Natural killer cell (primary cell): ENCODE data around the gene OSGIN1. TPM values are rescaled to one million over a fixed set of nuclear protein-coding genes. Genes with fewer than 3 reads are reported as not detected.

Source experiments
- ATAC-seq, 3 donors: fragments of 150-1000 bp in 2 of 3; fragments of 200-7000 bp in 1 of 3; cut with Tn5 transposase; 1 replicate in 1 of 3; 2 replicates in 2 of 3; pipeline ENCODE4 v1.10.0; 2021; ENCODE audit warnings: mild to moderate bottlenecking in 2 of 3, moderate library complexity in 2 of 3
- DNase-seq, 2 donors: peaks; one replicate each; pipeline versions ENCODE4 v3.0.0 to v3.0.0-alpha.2; 2013 to 2021; ENCODE audit warnings: mixed read lengths in 1 of 2
- H3K27ac ChIP-seq: one replicate; pipeline ENCODE4 v1.5.1; 2013; ENCODE audit warnings: mild to moderate bottlenecking, low read length
- H3K27me3 ChIP-seq: one replicate; pipeline ENCODE4 v1.6.1; 2013; ENCODE audit warnings: low read length; ENCODE audit not compliant: control insufficient read depth, insufficient read depth
- H3K36me3 ChIP-seq: one replicate; pipeline ENCODE4 v1.6.1; 2013; ENCODE audit warnings: low read length; ENCODE audit not compliant: control insufficient read depth, insufficient read depth
- H3K4me1 ChIP-seq: one replicate; pipeline ENCODE4 v1.6.1; 2013; ENCODE audit warnings: low read length; ENCODE audit not compliant: control insufficient read depth, insufficient read depth
- H3K4me3 ChIP-seq: one replicate; pipeline ENCODE4 v1.5.1; 2013; ENCODE audit warnings: low read length
- H3K9me3 ChIP-seq: one replicate; pipeline ENCODE4 v1.6.1; 2013; ENCODE audit warnings: low read length; ENCODE audit not compliant: control insufficient read depth, insufficient read depth
- H3K27ac Mint-ChIP-seq, 2 donors: one replicate each; pipeline ENCODE4 v1.8.0; 2022; ENCODE audit warnings: mild to moderate bottlenecking in 2 of 2, mixed read lengths in 2 of 2, moderate library complexity in 1 of 2
- H3K27me3 Mint-ChIP-seq, 2 donors: one replicate each; pipeline ENCODE4 v1.8.0; 2022; ENCODE audit warnings: low read depth in 2 of 2, mixed read lengths in 2 of 2
- H3K36me3 Mint-ChIP-seq: one replicate; pipeline ENCODE4 v1.8.0; 2022; ENCODE audit warnings: mixed read lengths
- H3K4me1 Mint-ChIP-seq, 2 donors: one replicate each; pipeline ENCODE4 v1.8.0; 2022; ENCODE audit warnings: mixed read lengths in 2 of 2
- H3K4me3 Mint-ChIP-seq: one replicate; pipeline ENCODE4 v1.8.0; 2022; ENCODE audit warnings: mild to moderate bottlenecking, moderate library complexity, mixed read lengths
- H3K9me3 Mint-ChIP-seq, 2 donors: one replicate each; pipeline ENCODE4 v1.8.0; 2022; ENCODE audit warnings: mixed read lengths in 2 of 2
- CTCF ChIP-seq: fragments of 200-600 bp; IDR thresholded peaks from one replicate; pipeline ENCODE4 v1.8.0; 2022; ENCODE audit warnings: antibody characterized with exemption
- WGBS: methylation state at CpG from one replicate; pipeline ENCODE4 v1.1.7; 2013; ENCODE audit warnings: missing lambda C conversion rate; ENCODE audit not compliant: insufficient coverage; 5-methylcytosine and 5-hydroxymethylcytosine counted together
- intact Hi-C: fragments of 100-400 bp; cut with micrococcal nuclease; formaldehyde crosslinking; loops from one replicate; pipeline ENCODE4 v1.14.2; 2022
- total RNA-seq, 4 donors: library from RNA; stranded (reverse); fragments of 120-200 nt in 1 of 4; gene quantifications; one replicate each; pipeline versions ENCODE4 v1.2.3 to v1.2.4, GENCODE V29; 2013 to 2022

Gene OSGIN1
- total RNA-seq, 3 donors from 2014 or later (not counting 1 experiment from before 2014, with no cell fraction given), result 3.9 to 4.1 (median 4.0) TPM

- Mint-ChIP-seq H3K4me3 (no peak overlapping the region), H3K27me3 (no peaks in the 10 kb centered on the region), H3K4me1 (peaks cover 0 to 10% of the 10 kb centered on the region in 2 donors), H3K36me3 (no peaks in the 10 kb centered on the region), H3K9me3 (no peaks in the 10 kb centered on the region), H3K27ac (no peak overlapping the region)
- H3K4me3 ChIP-seq, result no peak overlapping the region
- H3K27ac ChIP-seq, result no peak overlapping the region
- H3K27me3 ChIP-seq, result no peaks in the 10 kb centered on the region
- DNase-seq, result no peak
- H3K4me1 ChIP-seq, result peaks cover 3% of the 10 kb centered on the region
- intact Hi-C loops, result no loop called here
- 94% methylated on average over 18 of the region's 18 CpGs for WGBS
- no peak for ATAC-seq
- no peaks in the 10 kb centered on the region for H3K36me3 ChIP-seq
- TF ChIP-seq CTCF, result no peak
- H3K9me3 ChIP-seq, result no peaks in the 10 kb centered on the region
Observed at GRCh38 chr16:83937922-83938885, 14.8 kb upstream of the OSGIN1 start.

- Histone ChIP-seq H3K36me3 (no peaks in the 10 kb centered on the region), H3K9me3 (no peaks in the 10 kb centered on the region), H3K27me3 (no peaks in the 10 kb centered on the region), H3K4me1 (peaks cover 3% of the 10 kb centered on the region), H3K27ac (no peak overlapping the region), H3K4me3 (no peak overlapping the region)
- H3K27ac Mint-ChIP-seq, result no peak overlapping the region
- DNase-seq, result no peak
- intact Hi-C loops, result no loop called here
- no peak for TF ChIP-seq CTCF
- H3K27me3 Mint-ChIP-seq, result no peaks in the 10 kb centered on the region
- ATAC-seq, result no peak
- H3K36me3 Mint-ChIP-seq, result no peaks in the 10 kb centered on the region
- H3K9me3 Mint-ChIP-seq, result no peaks in the 10 kb centered on the region
- H3K4me3 Mint-ChIP-seq, result no peak overlapping the region
- 70% methylated on average over 12 of the region's 12 CpGs for WGBS
- H3K4me1 Mint-ChIP-seq, result peaks cover 0 to 10% of the 10 kb centered on the region in 2 donors
Observed at GRCh38 chr16:83939266-83939855, 13.7 kb upstream of the OSGIN1 start.

- Mint-ChIP-seq H3K9me3 (no peaks in the 10 kb centered on the region), H3K4me1 (peaks cover 0 to 7% of the 10 kb centered on the region in 2 donors), H3K27me3 (no peaks in the 10 kb centered on the region), H3K27ac (peak overlapping the region in 1 of 2 donors; percentile 10), H3K4me3 (no peak overlapping the region), H3K36me3 (no peaks in the 10 kb centered on the region)
- intact Hi-C loops, result no loop called here
- DNase-seq, result no peak
- TF ChIP-seq CTCF, result no peak
- Histone ChIP-seq H3K4me3 (no peak overlapping the region), H3K36me3 (no peaks in the 10 kb centered on the region), H3K4me1 (peaks cover 3% of the 10 kb centered on the region), H3K9me3 (no peaks in the 10 kb centered on the region), H3K27me3 (no peaks in the 10 kb centered on the region), H3K27ac (no peak overlapping the region)
- 91% methylated on average over 12 of the region's 12 CpGs for WGBS
- ATAC-seq, result no peak
Observed at GRCh38 chr16:83940119-83940518, 12.9 kb upstream of the OSGIN1 start.
